Measurements from ENCODE around the gene ADCY2.

ADCY2 gene

GRCh38 chr5:7850395-7851239 lies 454.7 kb downstream of the ADCY2 start, which contains the start of gene CFAP90:
TSS of gene CFAP90 (minus strand) at chr5:7851133. CDS start at chr5:7851021, 112 bp downstream.
- DNase-seq: no peak

GRCh38 chr5:7851240-7851592 lies 455.3 kb downstream of the ADCY2 start:
- no peak for DNase-seq

GRCh38 chr5:7851617-7852289 lies 455.8 kb downstream of the ADCY2 start:
- DNase-seq: no peak

GRCh38 chr5:7852542-7852941 lies 456.6 kb downstream of the ADCY2 start:
- no peak for DNase-seq

GRCh38 chr5:7852988-7853387 lies 457.1 kb downstream of the ADCY2 start:
- DNase-seq: no peak

- DNase-seq: no peak
These were observed 459.7 kb downstream of the ADCY2 start for GRCh38 chr5:7855611-7856010.

- no peak for DNase-seq
These were observed 460.9 kb downstream of the ADCY2 start for GRCh38 chr5:7856855-7857254.

GRCh38 chr5:7857361-7857760 lies 461.4 kb downstream of the ADCY2 start:
- DNase-seq: no peak

GRCh38 chr5:7857926-7858632 lies 462.1 kb downstream of the ADCY2 start:
- no peak for DNase-seq

GRCh38 chr5:7866196-7866595 lies 470.3 kb downstream of the ADCY2 start:
- DNase-seq: no peak

GRCh38 chr5:7867260-7867659 lies 471.3 kb downstream of the ADCY2 start:
- no peak for DNase-seq

- DNase-seq: no peak
These were observed 472.5 kb downstream of the ADCY2 start for GRCh38 chr5:7868427-7868772.

GRCh38 chr5:7868773-7869473 lies 473.0 kb downstream of the ADCY2 start, which contains the start of the genes FASTKD3 and MTRR:
TSS of gene FASTKD3 (minus strand) at chr5:7869031. CDS start at chr5:7868083, 948 bp downstream.
TSS of gene MTRR (plus strand) at chr5:7869148. CDS start at chr5:7870795, 1,647 bp downstream.
- DNase-seq: peak; percentile 89

- DNase-seq: no peak
These were observed 473.7 kb downstream of the ADCY2 start for GRCh38 chr5:7869474-7870136.

GRCh38 chr5:7871653-7872052 lies 475.7 kb downstream of the ADCY2 start:
- no peak for DNase-seq

GRCh38 chr5:7872517-7873130 lies 476.7 kb downstream of the ADCY2 start:
- DNase-seq: no peak

- peak; percentile 31 for DNase-seq
These were observed 477.3 kb downstream of the ADCY2 start for GRCh38 chr5:7873216-7873615.

GRCh38 chr5:7874639-7875038 lies 478.7 kb downstream of the ADCY2 start:
- no peak for DNase-seq

GRCh38 chr5:7875151-7875550 lies 479.2 kb downstream of the ADCY2 start:
- DNase-seq: no peak

- no peak for DNase-seq
These were observed 480.9 kb downstream of the ADCY2 start for GRCh38 chr5:7876867-7877266.

- DNase-seq: no peak
These were observed 481.9 kb downstream of the ADCY2 start for GRCh38 chr5:7877851-7878250.

- no peak for DNase-seq
These were observed 482.5 kb downstream of the ADCY2 start for GRCh38 chr5:7878381-7878873.
